Measurements from ENCODE around the gene AK8. TPM values are rescaled to one million over a fixed set of nuclear protein-coding genes. Genes with fewer than 3 reads are reported as not detected.

AK8 gene
- total RNA-seq, 1 experiment from 2014 or later = 0.23 TPM

Other genes starting within 250 kb of the AK8 start
- gene DDX31, start 208.3 kb downstream of the AK8 start, total RNA-seq (2014; rRNA removed; shearing (Covaris generic)) = 27.3 and 32.6 TPM in 2 replicates
- gene GTF3C4, start 207.8 kb downstream of the AK8 start, total RNA-seq (2014; rRNA removed; shearing (Covaris generic)) = 23.1 and 23.2 TPM in 2 replicates
- 1.4 and 3.8 TPM in 2 replicates for gene SPACA9, start 614 bp upstream of the AK8 start, total RNA-seq (2014; rRNA removed; shearing (Covaris generic))
- gene TSC1, start 66.3 kb upstream of the AK8 start, total RNA-seq (2014; rRNA removed; shearing (Covaris generic)) = 27.7 and 28.9 TPM in 2 replicates
- gene GFI1B, start 100.4 kb upstream of the AK8 start, total RNA-seq (2014; rRNA removed; shearing (Covaris generic)) = not detected in 2 replicates
- gene GTF3C5, start 152.7 kb upstream of the AK8 start, total RNA-seq (2014; rRNA removed; shearing (Covaris generic)) = 118 and 133 TPM in 2 replicates
- 0.18 and 0.29 TPM in 2 replicates for gene CEL, start 183.7 kb upstream of the AK8 start, total RNA-seq (2014; rRNA removed; shearing (Covaris generic))
- 21.5 and 21.8 TPM in 2 replicates for gene RALGDS, start 243.0 kb upstream of the AK8 start, total RNA-seq (2014; rRNA removed; shearing (Covaris generic))